ENCODE measurements around the gene ICE2.

ICE2 gene

GRCh38 chr15:60424006-60424405, 54.9 kb downstream of the ICE2 start:
- TF ChIP-seq FOXM1 (IDR thresholded peaks at IDR 0.05; ENCODE audit: borderline replicate concordance, low read depth) (no peak), REST (IDR thresholded peaks at IDR 0.05; ENCODE audit: low read depth) (no peak), RAD21 (IDR thresholded peaks at IDR 0.05; ENCODE audit: low read depth) (no peak), TAF1 (IDR thresholded peaks at IDR 0.05; ENCODE audit: low read depth) (no peak), EP300 (IDR thresholded peaks at IDR 0.05; ENCODE audit: borderline replicate concordance) (no peak), USF1 (IDR thresholded peaks at IDR 0.05) (no peak), NFIC (IDR thresholded peaks at IDR 0.05) (no peak), CEBPB (IDR thresholded peaks at IDR 0.05) (no peak), TCF12 (IDR thresholded peaks at IDR 0.05; ENCODE audit: low read depth) (no peak), ZBTB7A (IDR thresholded peaks at IDR 0.05; ENCODE audit: low read depth) (no peak)

GRCh38 chr15:60423537-60423936, 55.4 kb downstream of the ICE2 start:
- TF ChIP-seq TAF1 (IDR thresholded peaks at IDR 0.05; ENCODE audit: low read depth) (no peak), CEBPB (IDR thresholded peaks at IDR 0.05) (no peak), TEAD4 (IDR thresholded peaks at IDR 0.05) (peak; percentile 69)

GRCh38 chr15:60421544-60421943, 57.4 kb downstream of the ICE2 start:
- no peak for TF ChIP-seq TEAD4 (IDR thresholded peaks at IDR 0.05)
- no peak for TF ChIP-seq CEBPB (IDR thresholded peaks at IDR 0.05)
- TF ChIP-seq FOXM1 (IDR thresholded peaks at IDR 0.05; ENCODE audit: borderline replicate concordance, low read depth) = no peak
- TF ChIP-seq REST (IDR thresholded peaks at IDR 0.05; ENCODE audit: low read depth) = no peak
- TF ChIP-seq NFIC (IDR thresholded peaks at IDR 0.05) = no peak
- TF ChIP-seq TAF1 (IDR thresholded peaks at IDR 0.05; ENCODE audit: low read depth) = no peak
- TF ChIP-seq YY1 (IDR thresholded peaks at IDR 0.05; ENCODE audit: low read depth) = no peak
- TF ChIP-seq EGR1 (IDR thresholded peaks at IDR 0.05) = no peak
- no peak for TF ChIP-seq RAD21 (IDR thresholded peaks at IDR 0.05; ENCODE audit: low read depth)
- no peak for TF ChIP-seq CREB1 (IDR thresholded peaks at IDR 0.05; ENCODE audit: low read depth)
- no peak for TF ChIP-seq EP300 (IDR thresholded peaks at IDR 0.05; ENCODE audit: borderline replicate concordance)
- TF ChIP-seq ZBTB7A (IDR thresholded peaks at IDR 0.05; ENCODE audit: low read depth) = no peak
- TF ChIP-seq TCF12 (IDR thresholded peaks at IDR 0.05; ENCODE audit: low read depth) = no peak

GRCh38 chr15:60420203-60420716, 58.7 kb downstream of the ICE2 start:
- TF ChIP-seq REST (IDR thresholded peaks at IDR 0.05; ENCODE audit: low read depth) = no peak
- no peak for TF ChIP-seq FOXM1 (IDR thresholded peaks at IDR 0.05; ENCODE audit: borderline replicate concordance, low read depth)
- TF ChIP-seq MAX (IDR thresholded peaks at IDR 0.05) = no peak
- TF ChIP-seq TAF1 (IDR thresholded peaks at IDR 0.05; ENCODE audit: low read depth) = no peak
- TF ChIP-seq USF1 (IDR thresholded peaks at IDR 0.05) = no peak
- TF ChIP-seq EP300 (IDR thresholded peaks at IDR 0.05; ENCODE audit: borderline replicate concordance) = no peak
- no peak for TF ChIP-seq ZBTB7A (IDR thresholded peaks at IDR 0.05; ENCODE audit: low read depth)
- no peak for TF ChIP-seq EGR1 (IDR thresholded peaks at IDR 0.05)
- no peak for TF ChIP-seq YY1 (IDR thresholded peaks at IDR 0.05; ENCODE audit: low read depth)
- TF ChIP-seq TEAD4 (IDR thresholded peaks at IDR 0.05) = no peak
- no peak for TF ChIP-seq CREB1 (IDR thresholded peaks at IDR 0.05; ENCODE audit: low read depth)
- no peak for TF ChIP-seq RAD21 (IDR thresholded peaks at IDR 0.05; ENCODE audit: low read depth)
- no peak for TF ChIP-seq NFIC (IDR thresholded peaks at IDR 0.05)

- TF ChIP-seq USF1 (IDR thresholded peaks at IDR 0.05) = no peak
- no peak for TF ChIP-seq CREB1 (IDR thresholded peaks at IDR 0.05; ENCODE audit: low read depth)
- TF ChIP-seq TCF12 (IDR thresholded peaks at IDR 0.05; ENCODE audit: low read depth) = no peak
- TF ChIP-seq EGR1 (IDR thresholded peaks at IDR 0.05) = no peak
- no peak for TF ChIP-seq FOXM1 (IDR thresholded peaks at IDR 0.05; ENCODE audit: borderline replicate concordance, low read depth)
- no peak for TF ChIP-seq RAD21 (IDR thresholded peaks at IDR 0.05; ENCODE audit: low read depth)
- TF ChIP-seq TEAD4 (IDR thresholded peaks at IDR 0.05) = no peak
- no peak for TF ChIP-seq REST (IDR thresholded peaks at IDR 0.05; ENCODE audit: low read depth)
- no peak for TF ChIP-seq NFIC (IDR thresholded peaks at IDR 0.05)
- no peak for TF ChIP-seq YY1 (IDR thresholded peaks at IDR 0.05; ENCODE audit: low read depth)
- TF ChIP-seq EP300 (IDR thresholded peaks at IDR 0.05; ENCODE audit: borderline replicate concordance) = no peak
These were observed 59.2 kb downstream of the ICE2 start for GRCh38 chr15:60419753-60420152.

All from Ishikawa (cell line).